ENCODE measurements around the gene KCNJ6.

- TF ChIP-seq POLR2A (IDR thresholded peaks at IDR 0.05) = no peak
- TF ChIP-seq, protein P1, sequence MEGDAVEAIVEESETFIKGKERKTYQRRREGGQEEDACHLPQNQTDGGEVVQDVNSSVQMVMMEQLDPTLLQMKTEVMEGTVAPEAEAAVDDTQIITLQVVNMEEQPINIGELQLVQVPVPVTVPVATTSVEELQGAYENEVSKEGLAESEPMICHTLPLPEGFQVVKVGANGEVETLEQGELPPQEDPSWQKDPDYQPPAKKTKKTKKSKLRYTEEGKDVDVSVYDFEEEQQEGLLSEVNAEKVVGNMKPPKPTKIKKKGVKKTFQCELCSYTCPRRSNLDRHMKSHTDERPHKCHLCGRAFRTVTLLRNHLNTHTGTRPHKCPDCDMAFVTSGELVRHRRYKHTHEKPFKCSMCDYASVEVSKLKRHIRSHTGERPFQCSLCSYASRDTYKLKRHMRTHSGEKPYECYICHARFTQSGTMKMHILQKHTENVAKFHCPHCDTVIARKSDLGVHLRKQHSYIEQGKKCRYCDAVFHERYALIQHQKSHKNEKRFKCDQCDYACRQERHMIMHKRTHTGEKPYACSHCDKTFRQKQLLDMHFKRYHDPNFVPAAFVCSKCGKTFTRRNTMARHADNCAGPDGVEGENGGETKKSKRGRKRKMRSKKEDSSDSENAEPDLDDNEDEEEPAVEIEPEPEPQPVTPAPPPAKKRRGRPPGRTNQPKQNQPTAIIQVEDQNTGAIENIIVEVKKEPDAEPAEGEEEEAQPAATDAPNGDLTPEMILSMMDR (IDR thresholded peaks at IDR 0.05) = no peak
Observed at GRCh38 chr21:37732927-37733326, 183.3 kb downstream of the KCNJ6 start.

Measured in uterus (tissue), 2 donors.